HepG2 (cell line): ENCODE measurements around the gene NKIRAS1. TPM values are rescaled to one million over a fixed set of nuclear protein-coding genes. Genes with fewer than 3 reads are reported as not detected.

ENCODE experiments used
- ATF7 ChIP-seq, 2 experiments: fragments of 450-650 bp in 1 of 2; sonication (generic) in 1 of 2; formaldehyde crosslinking in 1 of 2; IDR thresholded peaks; 2 replicates each; pipeline versions ENCODE4 v1.4.0 to v1.6.1; 2016 to 2020; ENCODE audit warnings: antibody characterized with exemption in 1 of 2, mild to moderate bottlenecking in 1 of 2, missing genetic modification reagents in 1 of 2
- CEBPG ChIP-seq: IDR thresholded peaks from 2 replicates; pipeline ENCODE4 v1.6.1; 2016
- FOXP1 ChIP-seq, 2 experiments: fragments of 450-650 bp in 1 of 2; IDR thresholded peaks; 2 replicates each; pipeline ENCODE4 v1.6.1; 2017 to 2018; ENCODE audit warnings: antibody characterized with exemption in 1 of 2
- HES4 ChIP-seq: sonication (generic); formaldehyde crosslinking; IDR thresholded peaks from 2 replicates; pipeline ENCODE4 v1.9.0; 2021; ENCODE audit warnings: mild to moderate bottlenecking, missing genetic modification reagents, borderline replicate concordance
- IRX3 ChIP-seq: sonication (generic); formaldehyde crosslinking; IDR thresholded peaks from 2 replicates; pipeline ENCODE4 v1.8.1; 2023; ENCODE audit warnings: mild to moderate bottlenecking, low read depth, missing genetic modification reagents, borderline replicate concordance
- NFYC ChIP-seq: IDR thresholded peaks from 2 replicates; pipeline ENCODE4 v1.6.1; 2016; ENCODE audit warnings: missing genetic modification reagents, missing compliant biosample characterization
- RBAK ChIP-seq: sonication (generic); formaldehyde crosslinking; IDR thresholded peaks from 2 replicates; pipeline ENCODE4 v1.5.1; 2020; ENCODE audit warnings: mild to moderate bottlenecking, missing genetic modification reagents
- ZNF12 ChIP-seq: sonication (generic); formaldehyde crosslinking; IDR thresholded peaks from 2 replicates; pipeline ENCODE4 v1.5.0; 2020; ENCODE audit warnings: missing genetic modification reagents
- ZNF33A ChIP-seq: sonication (generic); formaldehyde crosslinking; IDR thresholded peaks from 2 replicates; pipeline ENCODE4 v1.5.1; 2020; ENCODE audit warnings: missing genetic modification reagents, mild to moderate bottlenecking, moderate library complexity, borderline replicate concordance
- ZNF562 ChIP-seq: sonication (generic); formaldehyde crosslinking; IDR thresholded peaks from 2 replicates; pipeline ENCODE4 v1.8.0; 2022; ENCODE audit warnings: missing genetic modification reagents, borderline replicate concordance
- ZNF577 ChIP-seq: sonication (generic); formaldehyde crosslinking; IDR thresholded peaks from 2 replicates; pipeline ENCODE4 v1.4.0; 2020; ENCODE audit warnings: mild to moderate bottlenecking, low read depth, missing genetic modification reagents, borderline replicate concordance
- ZNF674 ChIP-seq: sonication (generic); formaldehyde crosslinking; IDR thresholded peaks from 2 replicates; pipeline ENCODE4 v1.5.0; 2020; ENCODE audit warnings: low read depth, mild to moderate bottlenecking, missing genetic modification reagents
- polyA plus RNA-seq, 8 experiments: library from polyadenylated mRNA; depleted of rRNA in 3 of 8; stranded (reverse) in 7 of 8; unstranded in 1 of 8; fragments of >200 nt; fragmentation: Illumina TruSeq in 4 of 8; extraction: Trizol in 4 of 8; gene quantifications; 2 replicates each; pipeline versions ENCODE4 v1.2.1 to v1.2.3, GENCODE V29; 2011 to 2016; ENCODE audit warnings: low read depth in 4 of 8, missing spikeins in 1 of 8, mixed read lengths in 1 of 8; ENCODE audit not compliant: insufficient read depth in 1 of 8
- total RNA-seq, 5 experiments: library from RNA; depleted of rRNA; stranded (reverse); fragments of >200 nt; fragmentation: Illumina TruSeq; extraction: Trizol; gene quantifications; 2 replicates each; pipeline ENCODE4 v1.2.3, GENCODE V29; 2016; ENCODE audit warnings: low read depth in 1 of 5
- TF ChIP-seq, protein P1 (sequence below): sonication (generic); formaldehyde crosslinking; IDR thresholded peaks from 2 replicates; pipeline ENCODE4 v1.4.0; 2020; ENCODE audit warnings: mild to moderate bottlenecking, missing genetic modification reagents, borderline replicate concordance
- TF ChIP-seq, protein P2 (sequence below): sonication (generic); formaldehyde crosslinking; IDR thresholded peaks from 2 replicates; pipeline ENCODE4 v1.8.0; 2022; ENCODE audit warnings: mild to moderate bottlenecking, missing genetic modification reagents, moderate library complexity
- TF ChIP-seq, protein P3 (sequence below): sonication (generic); formaldehyde crosslinking; IDR thresholded peaks from 2 replicates; pipeline ENCODE4 v1.4.0; 2020; ENCODE audit warnings: missing genetic modification reagents
- TF ChIP-seq, protein P4 (sequence below), 2 experiments: fragments of 450-650 bp in 1 of 2; sonication (generic) in 1 of 2; formaldehyde crosslinking; IDR thresholded peaks; 2 replicates each; pipeline versions ENCODE4 v1.5.0 to v1.8.0; 2020 to 2022; ENCODE audit warnings: mild to moderate bottlenecking in 1 of 2, missing genetic modification reagents in 1 of 2
- TF ChIP-seq, protein P5 (sequence below): sonication (generic); formaldehyde crosslinking; IDR thresholded peaks from 2 replicates; pipeline ENCODE4 v1.8.0; 2022; ENCODE audit warnings: mild to moderate bottlenecking, missing genetic modification reagents, moderate library complexity
- TF ChIP-seq, protein P6 (sequence below): sonication (generic); IDR thresholded peaks from 2 replicates; pipeline ENCODE4 v1.6.1; 2016; ENCODE audit warnings: low read depth, borderline replicate concordance
- TF ChIP-seq, protein P7 (sequence below): sonication (generic); formaldehyde crosslinking; IDR thresholded peaks from 2 replicates; pipeline ENCODE4 v1.4.0; 2020; ENCODE audit warnings: missing genetic modification reagents

Gene NKIRAS1
- total and polyA plus RNA-seq, 2 of the 13 experiments (the other 11 are each of a cell fraction or from before 2014, with no cell fraction given), result 4.3 to 8.0 TPM

DNA sequence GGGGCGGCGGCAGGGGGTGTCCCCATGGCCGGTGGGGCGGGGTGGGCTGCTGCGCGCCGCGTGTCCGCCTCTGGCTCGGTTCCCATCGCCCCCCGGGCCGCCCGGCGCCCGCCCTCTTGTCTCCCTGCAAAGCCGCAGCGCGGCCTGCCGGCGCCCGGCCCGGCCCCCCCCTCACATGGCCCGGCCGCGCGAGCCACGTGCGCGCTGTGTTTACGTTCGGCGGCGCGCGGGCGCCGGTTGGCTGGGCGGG lies 28.8 kb upstream of the NKIRAS1 start (continued):
- TF ChIP-seq, protein P1, sequence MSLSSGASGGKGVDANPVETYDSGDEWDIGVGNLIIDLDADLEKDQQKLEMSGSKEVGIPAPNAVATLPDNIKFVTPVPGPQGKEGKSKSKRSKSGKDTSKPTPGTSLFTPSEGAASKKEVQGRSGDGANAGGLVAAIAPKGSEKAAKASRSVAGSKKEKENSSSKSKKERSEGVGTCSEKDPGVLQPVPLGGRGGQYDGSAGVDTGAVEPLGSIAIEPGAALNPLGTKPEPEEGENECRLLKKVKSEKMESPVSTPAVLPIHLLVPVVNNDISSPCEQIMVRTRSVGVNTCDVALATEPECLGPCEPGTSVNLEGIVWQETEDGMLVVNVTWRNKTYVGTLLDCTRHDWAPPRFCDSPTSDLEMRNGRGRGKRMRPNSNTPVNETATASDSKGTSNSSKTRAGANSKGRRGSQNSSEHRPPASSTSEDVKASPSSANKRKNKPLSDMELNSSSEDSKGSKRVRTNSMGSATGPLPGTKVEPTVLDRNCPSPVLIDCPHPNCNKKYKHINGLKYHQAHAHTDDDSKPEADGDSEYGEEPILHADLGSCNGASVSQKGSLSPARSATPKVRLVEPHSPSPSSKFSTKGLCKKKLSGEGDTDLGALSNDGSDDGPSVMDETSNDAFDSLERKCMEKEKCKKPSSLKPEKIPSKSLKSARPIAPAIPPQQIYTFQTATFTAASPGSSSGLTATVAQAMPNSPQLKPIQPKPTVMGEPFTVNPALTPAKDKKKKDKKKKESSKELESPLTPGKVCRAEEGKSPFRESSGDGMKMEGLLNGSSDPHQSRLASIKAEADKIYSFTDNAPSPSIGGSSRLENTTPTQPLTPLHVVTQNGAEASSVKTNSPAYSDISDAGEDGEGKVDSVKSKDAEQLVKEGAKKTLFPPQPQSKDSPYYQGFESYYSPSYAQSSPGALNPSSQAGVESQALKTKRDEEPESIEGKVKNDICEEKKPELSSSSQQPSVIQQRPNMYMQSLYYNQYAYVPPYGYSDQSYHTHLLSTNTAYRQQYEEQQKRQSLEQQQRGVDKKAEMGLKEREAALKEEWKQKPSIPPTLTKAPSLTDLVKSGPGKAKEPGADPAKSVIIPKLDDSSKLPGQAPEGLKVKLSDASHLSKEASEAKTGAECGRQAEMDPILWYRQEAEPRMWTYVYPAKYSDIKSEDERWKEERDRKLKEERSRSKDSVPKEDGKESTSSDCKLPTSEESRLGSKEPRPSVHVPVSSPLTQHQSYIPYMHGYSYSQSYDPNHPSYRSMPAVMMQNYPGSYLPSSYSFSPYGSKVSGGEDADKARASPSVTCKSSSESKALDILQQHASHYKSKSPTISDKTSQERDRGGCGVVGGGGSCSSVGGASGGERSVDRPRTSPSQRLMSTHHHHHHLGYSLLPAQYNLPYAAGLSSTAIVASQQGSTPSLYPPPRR (CRISPR knock-in tag), result no peak
- TF ChIP-seq ZNF33A (CRISPR knock-in tag), result no peak
- TF ChIP-seq ZNF674 (CRISPR knock-in tag), result peak; percentile 83; the same call in 1 of the 2 replicates
- TF ChIP-seq, protein P2, sequence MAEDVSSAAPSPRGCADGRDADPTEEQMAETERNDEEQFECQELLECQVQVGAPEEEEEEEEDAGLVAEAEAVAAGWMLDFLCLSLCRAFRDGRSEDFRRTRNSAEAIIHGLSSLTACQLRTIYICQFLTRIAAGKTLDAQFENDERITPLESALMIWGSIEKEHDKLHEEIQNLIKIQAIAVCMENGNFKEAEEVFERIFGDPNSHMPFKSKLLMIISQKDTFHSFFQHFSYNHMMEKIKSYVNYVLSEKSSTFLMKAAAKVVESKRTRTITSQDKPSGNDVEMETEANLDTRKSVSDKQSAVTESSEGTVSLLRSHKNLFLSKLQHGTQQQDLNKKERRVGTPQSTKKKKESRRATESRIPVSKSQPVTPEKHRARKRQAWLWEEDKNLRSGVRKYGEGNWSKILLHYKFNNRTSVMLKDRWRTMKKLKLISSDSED (CRISPR knock-in tag), result no peak
- TF ChIP-seq, protein P3, sequence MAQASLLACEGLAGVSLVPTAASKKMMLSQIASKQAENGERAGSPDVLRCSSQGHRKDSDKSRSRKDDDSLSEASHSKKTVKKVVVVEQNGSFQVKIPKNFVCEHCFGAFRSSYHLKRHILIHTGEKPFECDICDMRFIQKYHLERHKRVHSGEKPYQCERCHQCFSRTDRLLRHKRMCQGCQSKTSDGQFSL (CRISPR knock-in tag), result peak; percentile 89; the same call in 1 of the 2 replicates
- TF ChIP-seq ZNF577 (CRISPR knock-in tag), result no peak
- no peak for TF ChIP-seq FOXP1 (IDR thresholded peaks at IDR 0.05)
- 0 out of 2 replicates have a peak, but pooled peaks have one; percentile 20 for TF ChIP-seq FOXP1 (CRISPR knock-in tag; IDR thresholded peaks at IDR 0.05)
- TF ChIP-seq NFYC (CRISPR knock-in tag), result peak; percentile 80
- no peak for TF ChIP-seq ZNF12 (CRISPR knock-in tag)
- TF ChIP-seq RBAK (CRISPR knock-in tag), result no peak
- TF ChIP-seq, protein P4, sequence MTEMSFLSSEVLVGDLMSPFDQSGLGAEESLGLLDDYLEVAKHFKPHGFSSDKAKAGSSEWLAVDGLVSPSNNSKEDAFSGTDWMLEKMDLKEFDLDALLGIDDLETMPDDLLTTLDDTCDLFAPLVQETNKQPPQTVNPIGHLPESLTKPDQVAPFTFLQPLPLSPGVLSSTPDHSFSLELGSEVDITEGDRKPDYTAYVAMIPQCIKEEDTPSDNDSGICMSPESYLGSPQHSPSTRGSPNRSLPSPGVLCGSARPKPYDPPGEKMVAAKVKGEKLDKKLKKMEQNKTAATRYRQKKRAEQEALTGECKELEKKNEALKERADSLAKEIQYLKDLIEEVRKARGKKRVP (CRISPR knock-in tag; IDR thresholded peaks at IDR 0.05), result peak in 1 of 2 experiments; percentile 78; a peak in 2 of 4 replicates
- peak; percentile 12; the same call in 1 of the 2 replicates for TF ChIP-seq IRX3 (CRISPR knock-in tag)
- TF ChIP-seq CEBPG (CRISPR knock-in tag), result no peak
- TF ChIP-seq, protein P5, sequence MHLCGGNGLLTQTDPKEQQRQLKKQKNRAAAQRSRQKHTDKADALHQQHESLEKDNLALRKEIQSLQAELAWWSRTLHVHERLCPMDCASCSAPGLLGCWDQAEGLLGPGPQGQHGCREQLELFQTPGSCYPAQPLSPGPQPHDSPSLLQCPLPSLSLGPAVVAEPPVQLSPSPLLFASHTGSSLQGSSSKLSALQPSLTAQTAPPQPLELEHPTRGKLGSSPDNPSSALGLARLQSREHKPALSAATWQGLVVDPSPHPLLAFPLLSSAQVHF (CRISPR knock-in tag), result 0 out of 2 replicates have a peak, but pooled peaks have one; percentile 60
- TF ChIP-seq, protein P6, sequence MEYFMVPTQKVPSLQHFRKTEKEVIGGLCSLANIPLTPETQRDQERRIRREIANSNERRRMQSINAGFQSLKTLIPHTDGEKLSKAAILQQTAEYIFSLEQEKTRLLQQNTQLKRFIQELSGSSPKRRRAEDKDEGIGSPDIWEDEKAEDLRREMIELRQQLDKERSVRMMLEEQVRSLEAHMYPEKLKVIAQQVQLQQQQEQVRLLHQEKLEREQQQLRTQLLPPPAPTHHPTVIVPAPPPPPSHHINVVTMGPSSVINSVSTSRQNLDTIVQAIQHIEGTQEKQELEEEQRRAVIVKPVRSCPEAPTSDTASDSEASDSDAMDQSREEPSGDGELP, result no peak
- TF ChIP-seq, protein P7, sequence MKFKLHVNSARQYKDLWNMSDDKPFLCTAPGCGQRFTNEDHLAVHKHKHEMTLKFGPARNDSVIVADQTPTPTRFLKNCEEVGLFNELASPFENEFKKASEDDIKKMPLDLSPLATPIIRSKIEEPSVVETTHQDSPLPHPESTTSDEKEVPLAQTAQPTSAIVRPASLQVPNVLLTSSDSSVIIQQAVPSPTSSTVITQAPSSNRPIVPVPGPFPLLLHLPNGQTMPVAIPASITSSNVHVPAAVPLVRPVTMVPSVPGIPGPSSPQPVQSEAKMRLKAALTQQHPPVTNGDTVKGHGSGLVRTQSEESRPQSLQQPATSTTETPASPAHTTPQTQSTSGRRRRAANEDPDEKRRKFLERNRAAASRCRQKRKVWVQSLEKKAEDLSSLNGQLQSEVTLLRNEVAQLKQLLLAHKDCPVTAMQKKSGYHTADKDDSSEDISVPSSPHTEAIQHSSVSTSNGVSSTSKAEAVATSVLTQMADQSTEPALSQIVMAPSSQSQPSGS, result 0 out of 2 replicates have a peak, but pooled peaks have one; percentile 86
- TF ChIP-seq HES4 (CRISPR knock-in tag), result peak; percentile 31; the same call in 1 of the 2 replicates
- TF ChIP-seq ATF7 (IDR thresholded peaks at IDR 0.05), result no peak
- TF ChIP-seq ATF7 (CRISPR knock-in tag; IDR thresholded peaks at IDR 0.05), result no peak
- peak; percentile 89 for TF ChIP-seq ZNF562 (CRISPR knock-in tag)
